Activated T-cell treated with anti-CD3 and anti-CD28 coated beads, Interleukin-2, amount 50 U/mL, for 24 hours (primary cell): ENCODE measurements around the gene TXNRD1.

Experiments used
- DNase-seq: peaks from one replicate; pipeline ENCODE4 v3.0.0-alpha.2; 2020
- H3K27ac Mint-ChIP-seq: 2 replicates; pipeline ENCODE4 v1.8.0; 2020; ENCODE audit warnings: mild to moderate bottlenecking, mixed read lengths
- H3K27me3 Mint-ChIP-seq: 2 replicates; pipeline ENCODE4 v1.8.0; 2020; ENCODE audit warnings: mixed read lengths
- H3K36me3 Mint-ChIP-seq: 2 replicates; pipeline ENCODE4 v1.8.0; 2020; ENCODE audit warnings: low read depth, mixed read lengths
- H3K4me1 Mint-ChIP-seq: 2 replicates; pipeline ENCODE4 v1.8.0; 2020; ENCODE audit warnings: low read depth, mixed read lengths
- H3K4me3 Mint-ChIP-seq: 2 replicates; pipeline ENCODE4 v1.8.0; 2020; ENCODE audit warnings: mild to moderate bottlenecking, moderate library complexity, mixed read lengths
- H3K9me3 Mint-ChIP-seq: 2 replicates; pipeline ENCODE4 v1.8.0; 2020; ENCODE audit warnings: mixed read lengths

Gene TXNRD1

GRCh38 chr12:104307655-104308000, 92.0 kb downstream of the TXNRD1 start:
- H3K9me3 Mint-ChIP-seq: no peaks in the 10 kb centered on the region
- no peak overlapping the region for H3K27ac Mint-ChIP-seq
- DNase-seq: no peak
- H3K4me1 Mint-ChIP-seq: peaks cover 55% of the 10 kb centered on the region
- H3K27me3 Mint-ChIP-seq: no peaks in the 10 kb centered on the region
- no peak overlapping the region for H3K4me3 Mint-ChIP-seq
- H3K36me3 Mint-ChIP-seq: peaks cover 91% of the 10 kb centered on the region

- no peak for DNase-seq
- Mint-ChIP-seq H3K4me3 (no peak overlapping the region), H3K9me3 (no peaks in the 10 kb centered on the region), H3K36me3 (peaks cover 92% of the 10 kb centered on the region), H3K4me1 (peaks cover 36% of the 10 kb centered on the region), H3K27ac (no peak overlapping the region), H3K27me3 (no peaks in the 10 kb centered on the region)
Observed at GRCh38 chr12:104309446-104309993, 93.9 kb downstream of the TXNRD1 start.

- peaks cover 91% of the 10 kb centered on the region for H3K36me3 Mint-ChIP-seq
- no peak for DNase-seq
Observed at GRCh38 chr12:104310751-104311633, 95.4 kb downstream of the TXNRD1 start.

GRCh38 chr12:104312202-104312601, 96.6 kb downstream of the TXNRD1 start:
- Mint-ChIP-seq H3K9me3 (no peaks in the 10 kb centered on the region), H3K4me3 (no peak overlapping the region), H3K36me3 (peaks cover 89% of the 10 kb centered on the region), H3K27ac (no peak overlapping the region), H3K4me1 (peaks cover 12% of the 10 kb centered on the region), H3K27me3 (no peaks in the 10 kb centered on the region)
- no peak for DNase-seq

More at GRCh38 chr12:104310751-104311633, 95.4 kb downstream of the TXNRD1 start:
- Mint-ChIP-seq H3K9me3 (no peaks in the 10 kb centered on the region), H3K4me1 (peaks cover 23% of the 10 kb centered on the region), H3K4me3 (no peak overlapping the region), H3K27ac (no peak overlapping the region), H3K27me3 (no peaks in the 10 kb centered on the region)

GRCh38 chr12:104312654-104313053, 97.1 kb downstream of the TXNRD1 start:
- peaks cover 7% of the 10 kb centered on the region for H3K4me1 Mint-ChIP-seq
- H3K9me3 Mint-ChIP-seq: no peaks in the 10 kb centered on the region
- H3K4me3 Mint-ChIP-seq: no peak overlapping the region
- no peaks in the 10 kb centered on the region for H3K27me3 Mint-ChIP-seq
- no peak for DNase-seq
- no peak overlapping the region for H3K27ac Mint-ChIP-seq
- peaks cover 90% of the 10 kb centered on the region for H3K36me3 Mint-ChIP-seq

- Mint-ChIP-seq H3K36me3 (peaks cover 92% of the 10 kb centered on the region), H3K4me3 (no peak overlapping the region), H3K27me3 (no peaks in the 10 kb centered on the region), H3K27ac (peak overlapping the region; percentile 0), H3K9me3 (no peaks in the 10 kb centered on the region), H3K4me1 (peaks cover 6% of the 10 kb centered on the region)
- DNase-seq: no peak
Observed at GRCh38 chr12:104313568-104314241, 98.1 kb downstream of the TXNRD1 start.

- H3K4me3 Mint-ChIP-seq: no peak overlapping the region
- DNase-seq: no peak
- peaks cover 94% of the 10 kb centered on the region for H3K36me3 Mint-ChIP-seq
- no peaks in the 10 kb centered on the region for H3K27me3 Mint-ChIP-seq
- H3K9me3 Mint-ChIP-seq: no peaks in the 10 kb centered on the region
- H3K27ac Mint-ChIP-seq: peak overlapping the region; percentile 0
- H3K4me1 Mint-ChIP-seq: peaks cover 5% of the 10 kb centered on the region
Observed at GRCh38 chr12:104314242-104314614, 98.6 kb downstream of the TXNRD1 start.

GRCh38 chr12:104315326-104316224, 100.0 kb downstream of the TXNRD1 start:
- no peak overlapping the region for H3K4me3 Mint-ChIP-seq
- H3K27me3 Mint-ChIP-seq: no peaks in the 10 kb centered on the region
- peaks cover 96% of the 10 kb centered on the region for H3K36me3 Mint-ChIP-seq
- H3K4me1 Mint-ChIP-seq: peaks cover 1% of the 10 kb centered on the region
- H3K27ac Mint-ChIP-seq: no peak overlapping the region
- DNase-seq: no peak
- H3K9me3 Mint-ChIP-seq: no peaks in the 10 kb centered on the region

- Mint-ChIP-seq H3K4me1 (peaks cover 1% of the 10 kb centered on the region), H3K9me3 (no peaks in the 10 kb centered on the region), H3K27me3 (no peaks in the 10 kb centered on the region), H3K4me3 (no peak overlapping the region), H3K27ac (no peak overlapping the region), H3K36me3 (peaks cover 97% of the 10 kb centered on the region)
- no peak for DNase-seq
Observed at GRCh38 chr12:104316936-104317335, 101.4 kb downstream of the TXNRD1 start.

- H3K36me3 Mint-ChIP-seq: peaks cover 96% of the 10 kb centered on the region
- H3K4me1 Mint-ChIP-seq: peaks cover 1% of the 10 kb centered on the region
- H3K27ac Mint-ChIP-seq: no peak overlapping the region
- H3K27me3 Mint-ChIP-seq: no peaks in the 10 kb centered on the region
- DNase-seq: no peak
- no peak overlapping the region for H3K4me3 Mint-ChIP-seq
- H3K9me3 Mint-ChIP-seq: no peaks in the 10 kb centered on the region
Observed at GRCh38 chr12:104317538-104318210, 102.1 kb downstream of the TXNRD1 start.

- Mint-ChIP-seq H3K4me3 (no peak overlapping the region), H3K9me3 (no peaks in the 10 kb centered on the region), H3K4me1 (peaks cover 1% of the 10 kb centered on the region), H3K27ac (no peak overlapping the region), H3K27me3 (no peaks in the 10 kb centered on the region), H3K36me3 (peaks cover 86% of the 10 kb centered on the region)
- no peak for DNase-seq
Observed at GRCh38 chr12:104319028-104319427, 103.4 kb downstream of the TXNRD1 start.

- Mint-ChIP-seq H3K36me3 (peaks cover 87% of the 10 kb centered on the region), H3K4me3 (no peak overlapping the region), H3K27me3 (no peaks in the 10 kb centered on the region), H3K9me3 (no peaks in the 10 kb centered on the region), H3K4me1 (peaks cover 1% of the 10 kb centered on the region), H3K27ac (peak overlapping the region; percentile 68)
- no peak for DNase-seq
Observed at GRCh38 chr12:104319918-104320626, 104.5 kb downstream of the TXNRD1 start.

- Mint-ChIP-seq H3K4me1 (peaks cover 1% of the 10 kb centered on the region), H3K27me3 (no peaks in the 10 kb centered on the region), H3K36me3 (peaks cover 87% of the 10 kb centered on the region), H3K4me3 (no peak overlapping the region), H3K9me3 (no peaks in the 10 kb centered on the region), H3K27ac (no peak overlapping the region)
- DNase-seq: no peak
Observed at GRCh38 chr12:104320627-104321024, 105.0 kb downstream of the TXNRD1 start.
